PFSK-1 (cell line): ENCODE data around the gene RABGAP1L.

Experiments used
- POLR2AphosphoS5 ChIP-seq: IDR thresholded peaks from 2 replicates; pipeline ENCODE4 v1.6.1; 2012; ENCODE audit warnings: low read depth, mild to moderate bottlenecking, control low read depth, low read length, moderate library complexity
- REST ChIP-seq, 2 experiments: IDR thresholded peaks; 2 replicates each; pipeline versions ENCODE4 v1.6.1 to v1.8.0; 2011 to 2012; ENCODE audit warnings: low read depth in 2 of 2, low read length in 2 of 2, control low read depth in 1 of 2, inconsistent platforms in 1 of 2, mild to moderate bottlenecking in 1 of 2, moderate library complexity in 1 of 2; ENCODE audit not compliant: insufficient read depth in 1 of 2
- SIN3A ChIP-seq: IDR thresholded peaks from 2 replicates; pipeline ENCODE4 v1.6.1; 2012; ENCODE audit warnings: mild to moderate bottlenecking, low read length, moderate library complexity, borderline replicate concordance; ENCODE audit not compliant: insufficient read depth

- no peak for TF ChIP-seq REST (IDR thresholded peaks at IDR 0.05; ENCODE audit: insufficient read depth in 1 of 2, low read depth in 2 of 2, low read length in 2 of 2)
- TF ChIP-seq SIN3A = no peak
- no peak for TF ChIP-seq POLR2AphosphoS5
These were observed 519.3 kb downstream of the RABGAP1L start for GRCh38 chr1:174678657-174679056.
